HEK293 (cell line): ENCODE measurements around the gene TPO.

Experiments used
- CTCF ChIP-seq: fragments of 450-650 bp; formaldehyde crosslinking; IDR thresholded peaks from 2 replicates; pipeline ENCODE4 v1.5.1; 2016; ENCODE audit warnings: missing biosample characterization, missing genetic modification characterization
- ZNF24 ChIP-seq: fragments of 450-650 bp; formaldehyde crosslinking; IDR thresholded peaks from 2 replicates; pipeline ENCODE4 v1.5.1; 2016; ENCODE audit warnings: missing biosample characterization, missing genetic modification characterization

- TF ChIP-seq CTCF, result no peak
- TF ChIP-seq ZNF24 (tag by site-specific recombination), result no peak
Measured at GRCh38 chr2:1400943-1401735, 12.1 kb upstream of the TPO start.
